GM08714 (cell line): ENCODE measurements around the gene TMEM88.
"Not testable (repeated sequence)": the region's sequence is repeated elsewhere in the genome, so short reads cannot be mapped to it uniquely, and the experiment has no call there.

Experiments
- H3K4me3 ChIP-seq: fragments of 200-500 bp; sonication (Bioruptor generic); 2 replicates; pipeline ENCODE4 v1.5.1; 2014; ENCODE audit warnings: mild to moderate bottlenecking, low read length, inconsistent platforms
- ZNF274 ChIP-seq: IDR thresholded peaks from 2 replicates; pipeline ENCODE4 v1.6.1; 2012; ENCODE audit warnings: mild to moderate bottlenecking, low read depth, low read length

Gene TMEM88

DNA sequence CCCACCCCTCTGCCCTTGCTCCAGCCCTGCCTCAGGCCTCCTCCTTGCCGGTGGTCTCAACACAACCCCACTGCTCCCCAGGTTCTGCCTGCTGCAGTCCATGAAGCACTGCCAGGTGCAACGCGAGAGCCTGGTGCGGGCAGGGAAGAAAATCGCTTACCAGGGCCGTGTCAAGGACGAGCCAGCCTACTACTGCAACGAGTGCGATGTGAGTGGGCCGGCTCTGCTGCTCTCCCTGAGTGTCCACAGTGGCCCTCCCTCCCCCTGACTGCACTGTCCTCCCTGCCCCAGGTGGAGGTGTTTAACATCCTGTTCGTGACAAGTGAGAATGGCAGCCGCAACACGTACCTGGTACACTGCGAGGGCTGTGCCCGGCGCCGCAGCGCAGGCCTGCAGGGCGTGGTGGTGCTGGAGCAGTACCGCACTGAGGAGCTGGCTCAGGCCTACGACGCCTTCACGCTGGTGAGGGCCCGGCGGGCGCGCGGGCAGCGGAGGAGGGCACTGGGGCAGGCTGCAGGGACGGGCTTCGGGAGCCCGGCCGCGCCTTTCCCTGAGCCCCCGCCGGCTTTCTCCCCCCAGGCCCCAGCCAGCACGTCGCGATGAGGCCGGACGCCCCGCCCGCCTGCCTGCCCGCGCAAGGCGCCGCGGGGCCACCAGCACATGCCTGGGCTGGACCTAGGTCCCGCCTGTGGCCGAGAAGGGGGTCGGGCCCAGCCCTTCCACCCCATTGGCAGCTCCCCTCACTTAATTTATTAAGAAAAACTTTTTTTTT is 1.8 kb upstream of the TMEM88 start:
- no peak for TF ChIP-seq ZNF274
- no peak overlapping the region for H3K4me3 ChIP-seq

DNA sequence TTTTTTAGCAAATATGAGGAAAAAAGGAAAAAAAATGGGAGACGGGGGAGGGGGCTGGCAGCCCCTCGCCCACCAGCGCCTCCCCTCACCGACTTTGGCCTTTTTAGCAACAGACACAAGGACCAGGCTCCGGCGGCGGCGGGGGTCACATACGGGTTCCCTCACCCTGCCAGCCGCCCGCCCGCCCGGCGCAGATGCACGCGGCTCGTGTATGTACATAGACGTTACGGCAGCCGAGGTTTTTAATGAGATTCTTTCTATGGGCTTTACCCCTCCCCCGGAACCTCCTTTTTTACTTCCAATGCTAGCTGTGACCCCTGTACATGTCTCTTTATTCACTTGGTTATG is 1.2 kb upstream of the TMEM88 start:
- H3K4me3 ChIP-seq, result no peak overlapping the region
- TF ChIP-seq ZNF274, result no peak

DNA sequence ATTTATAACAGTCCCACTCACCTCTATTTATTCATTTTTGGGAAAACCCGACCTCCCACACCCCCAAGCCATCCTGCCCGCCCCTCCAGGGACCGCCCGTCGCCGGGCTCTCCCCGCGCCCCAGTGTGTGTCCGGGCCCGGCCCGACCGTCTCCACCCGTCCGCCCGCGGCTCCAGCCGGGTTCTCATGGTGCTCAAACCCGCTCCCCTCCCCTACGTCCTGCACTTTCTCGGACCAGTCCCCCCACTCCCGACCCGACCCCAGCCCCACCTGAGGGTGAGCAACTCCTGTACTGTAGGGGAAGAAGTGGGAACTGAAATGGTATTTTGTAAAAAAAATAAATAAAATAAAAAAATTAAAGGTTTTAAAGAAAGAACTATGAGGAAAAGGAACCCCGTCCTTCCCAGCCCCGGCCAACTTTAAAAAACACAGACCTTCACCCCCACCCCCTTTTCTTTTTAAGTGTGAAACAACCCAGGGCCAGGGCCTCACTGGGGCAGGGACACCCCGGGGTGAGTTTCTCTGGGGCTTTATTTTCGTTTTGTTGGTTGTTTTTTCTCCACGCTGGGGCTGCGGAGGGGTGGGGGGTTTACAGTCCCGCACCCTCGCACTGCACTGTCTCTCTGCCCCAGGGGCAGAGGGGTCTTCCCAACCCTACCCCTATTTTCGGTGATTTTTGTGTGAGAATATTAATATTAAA is 638 bp upstream of the TMEM88 start:
- no peak overlapping the region for H3K4me3 ChIP-seq
- no peak for TF ChIP-seq ZNF274

DNA sequence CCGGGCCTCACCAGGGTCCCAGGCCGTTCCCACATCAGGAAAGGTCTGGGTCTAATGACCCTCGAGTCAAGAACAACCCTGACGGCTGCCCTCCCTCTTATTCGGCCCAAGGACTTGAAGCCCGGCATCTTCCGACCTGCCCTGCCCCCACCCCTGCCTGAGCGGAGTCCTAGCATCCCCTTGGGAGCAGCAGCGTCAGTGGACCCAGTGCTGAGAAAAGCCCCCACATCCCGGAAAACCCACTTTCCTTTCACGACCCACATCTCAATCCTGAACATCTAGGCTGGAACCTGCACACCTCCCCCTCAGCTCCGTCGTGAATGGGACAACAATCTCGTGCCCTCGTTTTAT is 769 bp downstream of the TMEM88 start:
- peak overlapping the region; percentile 74; the same call in 1 of the 2 replicates for H3K4me3 ChIP-seq
- TF ChIP-seq ZNF274, result no peak

DNA sequence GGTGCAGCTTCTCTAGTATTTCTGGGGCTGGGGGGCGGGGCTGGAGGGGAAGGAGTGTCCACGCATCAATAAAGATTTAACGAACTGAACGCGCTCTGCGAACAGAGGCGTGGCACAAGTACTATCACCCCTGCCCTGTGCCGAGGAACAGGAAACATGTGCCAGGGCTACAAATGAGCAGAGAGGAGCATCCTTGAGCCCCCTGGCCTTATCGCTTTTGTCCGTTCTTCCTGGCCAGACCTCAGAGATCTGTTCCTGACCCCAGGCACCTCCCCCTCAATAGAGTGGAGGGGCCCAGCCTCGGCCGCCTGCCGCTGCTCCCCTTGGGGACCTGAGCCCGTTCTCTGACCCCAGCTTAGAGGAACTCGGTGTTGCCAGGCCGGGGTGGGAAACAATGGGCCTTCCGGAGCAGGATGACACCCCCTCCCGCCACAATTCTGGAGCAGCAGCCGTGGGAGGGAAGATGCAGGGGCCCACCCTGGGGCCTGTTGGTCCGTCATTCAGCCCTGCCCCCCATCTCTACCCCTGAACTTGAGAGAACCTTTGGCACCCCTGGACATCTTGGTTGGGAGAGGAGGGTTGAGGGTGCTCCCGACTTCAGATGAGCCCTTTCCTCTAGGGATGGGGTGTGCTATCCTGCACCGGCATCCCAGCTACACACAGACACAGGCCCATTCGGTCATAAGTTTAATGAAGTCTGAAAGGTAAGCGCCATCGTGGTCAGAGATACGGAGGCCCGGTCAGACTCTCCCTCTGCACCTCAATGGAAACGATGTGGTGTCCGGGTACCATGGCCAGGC is 1.3 kb downstream of the TMEM88 start:
- H3K4me3 ChIP-seq, result peak overlapping the region; percentile 74
- no peak for TF ChIP-seq ZNF274

DNA sequence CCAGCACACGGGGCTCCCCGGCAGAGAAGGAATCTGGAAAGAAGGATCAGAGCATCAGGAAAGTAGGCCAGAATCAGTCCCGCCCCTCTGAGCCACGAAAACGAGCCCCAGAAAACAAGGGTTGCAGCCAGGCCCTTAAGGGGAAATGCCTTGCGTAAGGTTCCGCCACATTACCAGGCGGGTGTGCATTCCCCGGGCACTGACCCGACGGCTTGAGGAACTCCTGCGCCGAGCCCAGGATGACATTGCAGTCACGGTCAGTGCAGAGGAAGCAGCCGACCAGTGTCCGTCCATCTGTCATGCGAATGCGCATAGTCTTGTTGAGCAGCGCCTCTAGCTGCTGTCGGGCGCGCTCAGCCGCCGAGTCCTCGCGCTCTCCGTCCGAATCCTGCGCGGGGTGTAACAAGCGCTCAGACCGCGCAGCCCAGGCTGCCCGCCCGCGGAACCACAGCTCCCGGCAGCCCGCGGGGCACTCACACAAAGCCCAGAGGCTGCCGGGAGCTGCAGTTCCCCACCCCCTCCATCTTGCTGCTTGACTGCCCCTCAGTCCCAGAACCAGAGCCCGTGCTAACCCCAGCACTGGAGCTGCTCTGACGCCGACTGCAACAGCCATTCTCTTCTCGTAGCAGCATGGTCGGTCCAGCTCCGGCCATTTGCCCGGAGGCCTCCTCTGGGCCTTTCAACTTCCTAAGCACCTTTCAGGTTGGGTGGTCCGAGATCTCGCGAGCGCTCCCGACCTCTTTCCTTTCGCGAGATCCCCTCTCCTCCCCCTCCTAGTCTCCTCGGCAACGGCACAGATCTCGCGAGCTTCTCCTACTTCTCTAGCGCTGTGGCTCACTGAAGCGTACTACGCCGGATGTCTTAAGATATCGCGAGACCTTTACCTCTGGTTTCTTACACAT is 2.2 kb downstream of the TMEM88 start, which contains the start of gene NAA38:
NAA38 (minus strand) TSS at position 749 of the 902 bp plus-strand sequence; CDS start at position 653, 96 bp downstream.
- H3K4me3 ChIP-seq, result peak within 1 kb of the TSS; percentile 74
- no peak for TF ChIP-seq ZNF274

DNA sequence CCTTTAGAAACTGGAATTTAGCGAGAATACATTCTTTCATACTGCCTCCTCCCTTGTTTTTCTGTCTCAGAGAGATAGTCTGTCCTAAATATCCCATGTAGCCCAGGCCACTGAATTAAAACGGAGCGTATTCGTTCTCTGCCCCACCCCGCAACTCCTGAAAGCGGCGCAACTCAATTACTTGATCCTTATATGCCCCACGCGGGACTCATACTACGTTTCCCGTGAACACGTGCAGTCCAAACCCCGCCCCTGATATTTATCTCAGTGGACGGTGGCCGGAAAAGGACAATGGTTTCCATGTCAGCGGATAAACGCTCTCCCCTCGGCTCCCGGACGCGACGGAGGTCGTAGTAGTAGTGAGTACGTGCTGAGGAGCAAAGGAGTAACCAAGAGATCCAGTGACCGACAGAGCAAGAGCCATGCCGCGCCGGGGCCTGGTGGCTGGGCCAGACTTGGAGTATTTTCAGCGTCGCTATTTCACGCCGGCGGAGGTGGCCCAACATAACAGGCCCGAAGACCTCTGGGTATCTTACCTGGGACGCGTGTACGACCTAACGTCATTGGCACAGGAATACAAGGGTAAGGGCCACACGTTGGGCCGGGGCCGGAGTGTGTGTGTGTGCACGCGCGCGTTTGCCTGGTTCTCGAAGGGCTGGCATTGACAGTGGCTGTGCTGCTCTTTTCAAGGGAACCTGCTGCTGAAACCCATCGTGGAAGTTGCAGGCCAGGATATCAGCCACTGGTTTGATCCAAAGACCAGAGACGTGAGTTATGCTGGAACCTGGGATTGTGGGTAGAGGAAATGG is 3.1 kb downstream of the TMEM88 start, which contains the start of gene CYB5D1:
CYB5D1 (plus strand) TSS at position 291 of the 809 bp plus-strand sequence; CDS start at position 423, 132 bp downstream.
- no peak for TF ChIP-seq ZNF274
- peak within 1 kb of the TSS; percentile 74 for H3K4me3 ChIP-seq

DNA sequence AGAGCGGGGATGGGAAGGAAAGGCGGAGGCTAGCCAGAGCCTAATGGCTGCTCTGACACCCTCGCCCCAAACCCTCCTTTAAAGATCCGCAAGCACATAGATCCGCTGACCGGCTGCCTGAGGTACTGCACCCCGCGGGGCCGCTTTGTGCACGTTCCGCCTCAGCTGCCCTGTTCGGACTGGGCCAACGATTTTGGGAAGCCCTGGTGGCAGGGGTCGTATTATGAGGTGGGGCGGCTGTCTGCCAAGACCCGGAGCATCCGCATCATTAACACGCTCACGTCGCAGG is 3.6 kb downstream of the TMEM88 start:
- H3K4me3 ChIP-seq, result peak overlapping the region; percentile 74
- TF ChIP-seq ZNF274, result no peak

DNA sequence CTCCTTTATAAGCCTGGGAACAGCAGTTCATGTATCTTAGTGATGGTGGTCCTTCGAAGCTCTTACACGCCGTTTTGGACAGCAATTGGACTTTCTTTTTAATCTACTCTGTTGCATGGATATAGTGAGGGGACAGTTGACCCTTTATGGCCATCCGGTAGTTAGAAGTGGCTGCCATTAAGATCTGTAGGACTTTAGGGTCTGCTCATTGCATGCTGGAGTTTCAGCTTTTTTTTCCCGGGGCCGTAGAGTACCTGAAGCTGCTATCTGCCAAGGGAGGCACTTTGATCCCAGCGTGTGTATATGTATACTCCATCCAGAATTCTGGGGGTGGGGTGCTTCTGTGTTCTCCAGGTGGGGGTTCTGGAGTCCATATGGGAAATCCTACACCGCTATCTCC is 4.2 kb downstream of the TMEM88 start:
- H3K4me3 ChIP-seq, result peak overlapping the region; percentile 74; the same call in 1 of the 2 replicates
- no peak for TF ChIP-seq ZNF274

DNA sequence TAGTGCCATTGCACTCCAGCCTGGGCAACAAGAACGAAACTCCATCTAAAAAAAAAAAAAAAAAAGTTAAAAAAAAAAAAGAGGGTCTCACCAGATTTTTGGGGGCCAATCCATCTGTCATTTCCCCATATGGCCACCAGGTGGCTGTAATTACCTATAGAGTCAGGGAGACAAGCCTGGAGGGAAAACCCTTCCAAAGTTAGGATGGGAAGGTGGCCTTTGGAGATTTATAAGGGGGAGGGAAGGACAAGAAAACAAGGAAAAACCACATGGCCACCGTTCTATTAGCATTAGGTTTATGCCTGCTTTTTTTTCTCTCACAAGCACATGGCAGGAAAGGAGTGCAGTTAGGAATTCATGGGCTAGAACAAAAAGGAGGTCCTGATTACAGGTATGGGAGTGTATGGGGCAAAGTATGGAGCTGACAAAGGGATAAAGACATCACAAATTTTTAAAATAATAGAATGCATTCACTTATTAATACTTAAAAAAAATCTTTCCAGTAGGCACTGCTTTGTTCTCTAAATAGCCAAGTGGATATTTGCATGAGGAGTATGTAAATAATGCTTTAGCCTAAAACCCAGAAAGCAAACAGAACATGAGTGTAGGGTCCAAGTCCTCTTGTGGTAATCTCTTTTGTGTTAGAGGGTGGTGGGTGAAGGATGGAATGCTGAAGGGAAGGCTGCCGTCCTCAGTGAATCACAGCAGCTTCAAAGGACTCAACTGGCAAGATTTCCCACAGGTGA is 8.0 kb downstream of the TMEM88 start:
- no peak overlapping the region for H3K4me3 ChIP-seq
- no peak for TF ChIP-seq ZNF274

DNA sequence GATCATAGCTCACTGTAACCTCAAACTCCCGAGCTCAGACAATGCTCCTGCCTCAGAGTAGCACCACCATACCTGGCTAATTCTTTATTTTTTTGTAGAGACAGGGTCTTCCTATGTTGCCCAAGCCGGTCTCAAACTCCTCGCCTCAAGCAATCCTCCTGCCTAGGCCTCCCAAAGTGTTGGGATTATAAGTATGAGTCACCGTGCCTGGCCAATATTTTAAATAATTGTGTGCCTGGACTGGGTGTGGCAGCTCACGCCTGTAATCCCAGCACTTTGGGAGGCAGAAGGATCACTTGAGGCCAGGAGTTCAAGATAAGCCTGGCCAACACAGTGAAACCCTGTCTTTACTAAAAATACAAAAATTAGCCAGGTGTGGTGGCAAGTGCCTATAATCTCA is 9.5 kb downstream of the TMEM88 start:
- H3K4me3 ChIP-seq, result not testable (repeated sequence)

DNA sequence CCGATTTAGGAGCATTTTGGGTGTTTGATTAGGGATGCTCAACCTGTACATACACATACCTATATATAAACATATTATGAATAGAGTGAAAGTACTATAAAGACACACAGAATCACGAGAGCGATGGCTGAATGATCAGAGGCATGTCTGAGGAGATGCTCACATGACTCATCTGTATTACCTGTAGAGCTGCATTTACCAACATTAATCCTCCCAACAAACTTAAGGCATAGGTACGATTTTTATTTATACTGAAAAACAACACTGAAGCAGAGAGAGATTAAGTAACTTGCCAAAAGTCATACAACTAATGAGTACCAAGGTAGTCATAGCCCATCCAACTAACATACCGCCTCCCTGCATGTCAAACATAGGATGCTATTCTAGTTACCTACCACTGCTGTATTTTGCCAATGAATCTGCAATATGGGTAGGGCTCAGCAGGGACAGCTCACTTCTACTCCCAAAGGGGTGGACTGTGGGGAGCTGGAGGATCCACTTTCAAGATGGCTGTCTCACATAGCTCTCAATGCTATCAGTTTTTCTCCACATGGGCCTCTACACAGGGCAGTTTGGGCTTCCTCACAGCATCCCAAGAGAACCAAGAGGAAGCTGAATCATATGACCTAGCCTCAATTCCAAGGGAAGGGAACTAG is 10.3 kb downstream of the TMEM88 start:
- no peak for TF ChIP-seq ZNF274
- H3K4me3 ChIP-seq, result no peak overlapping the region
